Measurements from ENCODE around the gene AGAP1.

GRCh38 chr2:235921508-235922191 lies 427.8 kb downstream of the AGAP1 start:
- TF ChIP-seq CTCF (IDR thresholded peaks at IDR 0.05), result no peak
- TF ChIP-seq POLR2A (IDR thresholded peaks at IDR 0.05), result no peak

Data from heart left ventricle (tissue), 13 donors.